Adrenal gland (tissue), 12 donors: ENCODE data around the gene NUTF2. TPM values are rescaled to one million over a fixed set of nuclear protein-coding genes. Genes with fewer than 3 reads are reported as not detected.

Experiments used
- DNase-seq, 7 donors: peaks; one replicate each; pipeline ENCODE4 v3.0.0-alpha.2; 2019 to 2020
- H3K27ac ChIP-seq, 5 donors: fragments of 200-600 bp; sonication (generic) in 4 of 5; 1 replicate in 3 of 5; 2 replicates in 2 of 5; pipeline versions ENCODE4 v1.5.1 to v1.8.0; 2016 to 2020; ENCODE audit warnings: mild to moderate bottlenecking in 1 of 5
- H3K27me3 ChIP-seq: fragments of 200-600 bp; 2 replicates; pipeline ENCODE4 v1.8.0; 2021
- H3K36me3 ChIP-seq, 2 donors: fragments of 200-600 bp; replicated peaks in 1 of 2; 1 replicate in 1 of 2; 2 replicates in 1 of 2; pipeline versions ENCODE4 v1.5.1 to v1.8.0; 2018 to 2022
- H3K4me1 ChIP-seq, 2 donors: fragments of 200-600 bp; replicated peaks in 1 of 2; 1 replicate in 1 of 2; 2 replicates in 1 of 2; pipeline versions ENCODE4 v1.5.1 to v1.8.0; 2018 to 2021
- H3K4me3 ChIP-seq, 4 donors: fragments of 200-600 bp; sonication (generic) in 3 of 4; one replicate each; pipeline ENCODE4 v1.5.1; 2016 to 2018
- H3K9me3 ChIP-seq, 3 donors: fragments of 200-600 bp; sonication (generic) in 1 of 3; replicated peaks in 1 of 3; 1 replicate in 2 of 3; 2 replicates in 1 of 3; pipeline versions ENCODE4 v1.5.1 to v1.8.0; 2016 to 2021
- POLR2A ChIP-seq, 2 donors: fragments of 450-650 bp; IDR thresholded peaks; one replicate each; pipeline ENCODE4 v1.6.1; 2017; ENCODE audit warnings: antibody characterized with exemption in 2 of 2, mild to moderate bottlenecking in 2 of 2, moderate library complexity in 1 of 2
- WGBS, 4 donors: extraction: QIAGEN DNeasy Blood & Tissue Kit in 2 of 4; methylation state at CpG; one replicate each; pipeline versions ENCODE4 v1.1.5 to v1.1.7; 2013 to 2017; 5-methylcytosine and 5-hydroxymethylcytosine counted together
- intact Hi-C, 2 donors: fragments of 100-400 bp; cut with DNase I; formaldehyde crosslinking; loops; one replicate each; pipeline versions ENCODE4 v1.14.1 to v1.15.0; 2022 to 2023
- polyA plus RNA-seq, 3 donors: library from polyadenylated mRNA; stranded (reverse); fragments of 200-250 nt in 2 of 3; fragments of 350-450 nt in 1 of 3; fragmentation: Illumina TruSeq in 1 of 3; extraction: RNeasy Lipid Tissue Mini Kit (QIAGEN cat#74804) in 1 of 3; gene quantifications; one replicate each; pipeline ENCODE4 v1.2.3, GENCODE V29; 2013 to 2014
- total RNA-seq, 9 donors: library from RNA; depleted of rRNA in 4 of 9; stranded (reverse); fragments of >200 nt in 4 of 9; fragments of 120-200 nt in 1 of 9; fragmentation: NEBNext Ultra II Directional in 1 of 9; extraction: Animal tissue kit (Norgen Biotek cat#: 25700) in 1 of 9; gene quantifications; one replicate each; pipeline versions ENCODE4 v1.1.0 to v1.2.4, GENCODE V29; 2013 to 2023
- TF ChIP-seq, protein P1 (sequence below), 6 experiments: fragments of 450-650 bp in 4 of 6; fragments of 200-600 bp in 2 of 6; sonication (generic) in 1 of 6; IDR thresholded peaks; 1 replicate in 5 of 6; 2 replicates in 1 of 6; pipeline versions ENCODE4 v1.5.1 to v1.8.0; 2016 to 2021; ENCODE audit warnings: antibody characterized with exemption in 6 of 6, mild to moderate bottlenecking in 2 of 6, moderate library complexity in 1 of 6
- donor health status: healthy with polysubstance abuse.
- donor health status: Bipolar disorder and iron deficiency.
- donor health status: DM: yes; HTN: yes; CAD: no.
- donor health status: DM: no; HTN: no; CAD: no.
- donor health status: DM: no; HTN: no; CAD: no.
- donor health status: DM: yes; HTN: yes; CAD: no.

The NUTF2 gene
- total and polyA plus RNA-seq, 12 donors = 30.0 to 201 (median 87.1) TPM

DNA sequence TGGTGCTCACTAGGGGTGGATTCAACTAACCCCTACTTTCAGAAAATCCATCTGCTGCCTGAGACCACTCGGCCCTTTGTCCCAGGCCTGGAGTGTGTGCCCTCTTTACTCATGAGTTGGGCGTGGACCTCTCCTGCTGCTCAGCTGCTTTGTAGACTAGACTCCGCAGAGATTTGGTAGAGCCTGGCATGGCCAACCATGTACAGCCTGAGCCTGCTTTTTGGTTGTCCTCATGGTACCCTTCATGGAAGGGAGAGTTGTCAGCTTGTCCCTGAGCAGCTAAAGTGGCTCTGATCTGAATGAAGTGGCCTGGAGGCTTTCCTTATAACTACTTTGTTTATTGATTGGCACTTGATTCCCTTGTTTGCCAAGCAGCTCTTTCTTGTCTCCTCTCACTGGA lies 27.6 kb downstream of the NUTF2 start:
- WGBS, 4 donors = 56 to 87% (median 79%) methylated on average over 3 of the region's 3 CpGs
- TF ChIP-seq POLR2A (IDR thresholded peaks at IDR 0.05) = no peak
- TF ChIP-seq, protein P1, sequence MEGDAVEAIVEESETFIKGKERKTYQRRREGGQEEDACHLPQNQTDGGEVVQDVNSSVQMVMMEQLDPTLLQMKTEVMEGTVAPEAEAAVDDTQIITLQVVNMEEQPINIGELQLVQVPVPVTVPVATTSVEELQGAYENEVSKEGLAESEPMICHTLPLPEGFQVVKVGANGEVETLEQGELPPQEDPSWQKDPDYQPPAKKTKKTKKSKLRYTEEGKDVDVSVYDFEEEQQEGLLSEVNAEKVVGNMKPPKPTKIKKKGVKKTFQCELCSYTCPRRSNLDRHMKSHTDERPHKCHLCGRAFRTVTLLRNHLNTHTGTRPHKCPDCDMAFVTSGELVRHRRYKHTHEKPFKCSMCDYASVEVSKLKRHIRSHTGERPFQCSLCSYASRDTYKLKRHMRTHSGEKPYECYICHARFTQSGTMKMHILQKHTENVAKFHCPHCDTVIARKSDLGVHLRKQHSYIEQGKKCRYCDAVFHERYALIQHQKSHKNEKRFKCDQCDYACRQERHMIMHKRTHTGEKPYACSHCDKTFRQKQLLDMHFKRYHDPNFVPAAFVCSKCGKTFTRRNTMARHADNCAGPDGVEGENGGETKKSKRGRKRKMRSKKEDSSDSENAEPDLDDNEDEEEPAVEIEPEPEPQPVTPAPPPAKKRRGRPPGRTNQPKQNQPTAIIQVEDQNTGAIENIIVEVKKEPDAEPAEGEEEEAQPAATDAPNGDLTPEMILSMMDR (IDR thresholded peaks at IDR 0.05) = no peak
- no peaks in the 10 kb centered on the region for H3K9me3 ChIP-seq
- H3K27me3 ChIP-seq = no peaks in the 10 kb centered on the region
- intact Hi-C loops = no loop called here
- H3K4me1 ChIP-seq = peaks cover 10 to 18% of the 10 kb centered on the region in 2 donors
- peaks cover 0 to 48% of the 10 kb centered on the region in 2 donors for H3K36me3 ChIP-seq
- DNase-seq = no peak
- peak overlapping the region in 1 of 4 donors; percentile 97 for H3K4me3 ChIP-seq
- no peak overlapping the region for H3K27ac ChIP-seq

DNA sequence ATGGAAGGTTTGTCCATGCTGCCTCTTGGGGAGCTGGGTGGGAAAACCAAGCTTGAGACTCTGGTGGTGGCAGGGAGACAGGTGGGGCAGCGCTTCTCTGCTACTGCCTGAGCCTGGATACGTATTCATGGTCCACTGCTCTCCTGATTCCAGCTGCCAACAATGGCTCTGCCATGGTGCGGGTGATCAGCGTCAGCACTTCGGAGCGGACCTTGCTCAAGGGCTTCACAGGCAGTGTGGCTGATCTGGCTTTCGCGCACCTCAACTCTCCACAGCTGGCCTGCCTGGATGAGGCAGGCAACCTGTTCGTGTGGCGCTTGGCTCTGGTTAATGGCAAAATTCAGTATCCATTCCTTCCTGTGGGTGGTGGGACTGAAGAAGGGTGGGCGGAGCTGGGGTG lies 30.3 kb downstream of the NUTF2 start:
- no peak overlapping the region for H3K4me3 ChIP-seq
- H3K4me1 ChIP-seq = peaks cover 14 to 29% of the 10 kb centered on the region in 2 donors
- intact Hi-C loops = no loop called here
- WGBS, 4 donors = 91 to 97% (median 94%) methylated on average over 7 to 11 of the region's 11 CpGs
- no peaks in the 10 kb centered on the region for H3K27me3 ChIP-seq
- no peak for TF ChIP-seq POLR2A (IDR thresholded peaks at IDR 0.05)
- TF ChIP-seq, protein P1 (IDR thresholded peaks at IDR 0.05) = no peak
- no peaks in the 10 kb centered on the region for H3K9me3 ChIP-seq
- H3K36me3 ChIP-seq = peaks cover 0 to 59% of the 10 kb centered on the region in 2 donors
- no peak for DNase-seq
- no peak overlapping the region for H3K27ac ChIP-seq

DNA sequence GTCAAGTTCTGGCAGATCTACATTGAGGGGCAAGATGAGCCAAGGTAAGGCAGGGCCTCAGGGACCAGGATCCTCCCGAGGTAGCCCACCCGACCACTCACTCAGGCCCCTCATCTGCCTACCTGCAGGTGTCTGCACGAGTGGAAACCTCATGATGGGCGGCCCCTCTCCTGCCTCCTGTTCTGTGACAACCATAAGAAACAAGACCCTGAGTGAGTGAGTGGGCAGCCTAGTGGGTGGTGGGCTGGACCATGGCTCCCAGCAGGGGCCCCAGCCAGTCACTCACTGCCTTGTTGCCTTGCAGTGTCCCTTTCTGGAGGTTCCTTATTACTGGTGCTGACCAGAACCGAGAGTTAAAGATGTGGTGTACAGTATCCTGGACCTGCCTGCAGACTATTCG lies 31.5 kb downstream of the NUTF2 start:
- Histone ChIP-seq H3K4me3 (no peak overlapping the region), H3K27me3 (no peaks in the 10 kb centered on the region), H3K4me1 (peaks cover 16 to 32% of the 10 kb centered on the region in 2 donors), H3K36me3 (peaks cover 0 to 70% of the 10 kb centered on the region in 2 donors), H3K9me3 (no peaks in the 10 kb centered on the region), H3K27ac (no peak overlapping the region)
- TF ChIP-seq, protein P1 (IDR thresholded peaks at IDR 0.05) = no peak
- no peak for TF ChIP-seq POLR2A (IDR thresholded peaks at IDR 0.05)
- intact Hi-C loops = no loop called here
- DNase-seq = no peak
- WGBS, 4 donors = 82 to 90% (median 87%) methylated on average over 3 to 6 of the region's 6 CpGs

DNA sequence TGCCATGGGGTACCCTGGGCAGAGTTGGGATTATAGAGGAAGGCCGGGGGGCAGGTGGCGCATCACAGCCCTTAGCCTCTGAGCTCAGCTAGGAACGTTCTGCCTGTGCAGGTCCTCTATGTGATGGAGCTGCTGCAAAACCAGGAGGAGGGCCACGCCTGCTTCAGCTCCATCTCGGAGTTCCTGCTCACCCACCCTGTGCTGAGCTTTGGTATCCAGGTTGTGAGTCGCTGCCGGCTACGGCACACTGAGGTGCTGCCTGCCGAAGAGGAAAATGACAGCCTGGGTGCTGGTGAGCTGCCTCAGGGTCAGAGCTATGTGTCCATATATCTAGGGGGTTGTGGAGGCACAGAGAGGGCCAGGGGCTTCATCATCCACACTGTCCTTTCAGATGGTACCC lies 32.1 kb downstream of the NUTF2 start:
- H3K4me1 ChIP-seq = peaks cover 12 to 34% of the 10 kb centered on the region in 2 donors
- peaks cover 0 to 77% of the 10 kb centered on the region in 2 donors for H3K36me3 ChIP-seq
- H3K4me3 ChIP-seq = no peak overlapping the region
- intact Hi-C loops = no loop called here
- no peaks in the 10 kb centered on the region for H3K9me3 ChIP-seq
- no peak for DNase-seq
- TF ChIP-seq, protein P1 (IDR thresholded peaks at IDR 0.05) = no peak
- no peak for TF ChIP-seq POLR2A (IDR thresholded peaks at IDR 0.05)
- H3K27ac ChIP-seq = no peak overlapping the region
- no peaks in the 10 kb centered on the region for H3K27me3 ChIP-seq
- WGBS, 4 donors = 92 to 95% (median 93%) methylated on average over 5 to 9 of the region's 9 CpGs
